Left lung (tissue), 10 donors: ENCODE results near the gene AUTS2. TPM values are rescaled to one million over a fixed set of nuclear protein-coding genes. Genes with fewer than 3 reads are reported as not detected.

Experiments
- ATAC-seq: fragments of 200-7000 bp; cut with Tn5 transposase; one replicate; pipeline ENCODE4 v1.9.1; 2020; ENCODE audit warnings: moderate library complexity
- DNase-seq, 4 donors: peaks; one replicate each; pipeline ENCODE4 v3.0.0-alpha.2; 2013 to 2020
- H3K27ac ChIP-seq, 2 donors: fragments of 200-600 bp; sonication (generic) in 1 of 2; one replicate each; pipeline versions ENCODE4 v1.5.0 to v1.8.0; 2020 to 2021
- H3K27me3 ChIP-seq, 2 donors: fragments of 200-600 bp; sonication (generic) in 1 of 2; one replicate each; pipeline versions ENCODE4 v1.5.0 to v1.8.0; 2020 to 2021
- H3K36me3 ChIP-seq, 2 donors: fragments of 200-600 bp; sonication (generic) in 1 of 2; one replicate each; pipeline versions ENCODE4 v1.5.0 to v1.8.0; 2020 to 2021
- H3K4me1 ChIP-seq, 2 donors: fragments of 200-600 bp; one replicate each; pipeline ENCODE4 v1.8.0; 2021
- H3K4me3 ChIP-seq, 2 donors: fragments of 200-600 bp; sonication (generic) in 1 of 2; one replicate each; pipeline versions ENCODE4 v1.5.0 to v1.8.0; 2020 to 2021; ENCODE audit warnings: mild to moderate bottlenecking in 1 of 2
- H3K9me3 ChIP-seq, 2 donors: fragments of 200-600 bp; sonication (generic) in 1 of 2; one replicate each; pipeline versions ENCODE4 v1.5.0 to v1.8.0; 2020 to 2021
- intact Hi-C, 2 donors: fragments of 100-400 bp; cut with DNase I; formaldehyde crosslinking; loops; one replicate each; pipeline versions ENCODE4 v1.11.2 to v1.14.2; 2022
- polyA plus RNA-seq, 6 donors: library from polyadenylated mRNA; unstranded; fragments of 120-200 nt; gene quantifications; one replicate each; pipeline ENCODE4 v1.2.1, GENCODE V29; 2013; ENCODE audit not compliant: insufficient read length in 6 of 6
- total RNA-seq, 2 donors: library from RNA; stranded (reverse); fragmentation: NEBNext Ultra II Directional; extraction: Animal tissue kit (Norgen Biotek cat#: 25700); gene quantifications; one replicate each; pipeline ENCODE4 v1.2.1, GENCODE V29; 2021
- TF ChIP-seq, protein P1 (sequence below), 2 donors: fragments of 200-600 bp; sonication (generic) in 1 of 2; IDR thresholded peaks; one replicate each; pipeline versions ENCODE4 v1.5.0 to v1.8.0; 2021; ENCODE audit warnings: antibody characterized with exemption in 2 of 2
- donor health status: DM: no; HTN: yes; CAD: no.
- donor health status: DM: no; HTN: no; CAD: no.

AUTS2 gene
- total and polyA plus RNA-seq, 8 donors = 40.4 to 119 (median 103) TPM

DNA sequence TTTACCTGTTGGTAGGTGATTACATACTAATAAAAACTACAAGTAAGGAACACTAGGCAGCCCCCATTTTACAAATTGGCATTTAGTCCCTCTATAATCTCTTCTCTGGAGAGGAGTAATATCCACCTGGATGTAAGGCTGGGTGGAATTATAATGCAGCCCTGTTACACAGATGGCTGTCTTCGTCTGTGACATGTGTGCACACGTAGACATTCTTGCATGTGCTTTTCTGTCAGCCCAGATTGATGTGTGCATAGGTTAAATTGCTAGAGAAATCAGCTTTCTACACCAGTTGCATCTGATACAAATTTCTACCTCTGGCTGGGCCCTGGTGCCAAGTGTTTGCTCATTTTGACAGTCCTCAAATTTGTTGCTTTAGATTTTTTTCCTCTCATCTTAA lies 715.9 kb downstream of the AUTS2 start:
- Histone ChIP-seq H3K27ac (no peak overlapping the region), H3K4me3 (no peak overlapping the region), H3K27me3 (no peaks in the 10 kb centered on the region), H3K9me3 (no peaks in the 10 kb centered on the region), H3K4me1 (no peaks in the 10 kb centered on the region), H3K36me3 (no peaks in the 10 kb centered on the region)
- ATAC-seq = no peak
- DNase-seq = no peak
- intact Hi-C loops = no loop called here
- TF ChIP-seq, protein P1, sequence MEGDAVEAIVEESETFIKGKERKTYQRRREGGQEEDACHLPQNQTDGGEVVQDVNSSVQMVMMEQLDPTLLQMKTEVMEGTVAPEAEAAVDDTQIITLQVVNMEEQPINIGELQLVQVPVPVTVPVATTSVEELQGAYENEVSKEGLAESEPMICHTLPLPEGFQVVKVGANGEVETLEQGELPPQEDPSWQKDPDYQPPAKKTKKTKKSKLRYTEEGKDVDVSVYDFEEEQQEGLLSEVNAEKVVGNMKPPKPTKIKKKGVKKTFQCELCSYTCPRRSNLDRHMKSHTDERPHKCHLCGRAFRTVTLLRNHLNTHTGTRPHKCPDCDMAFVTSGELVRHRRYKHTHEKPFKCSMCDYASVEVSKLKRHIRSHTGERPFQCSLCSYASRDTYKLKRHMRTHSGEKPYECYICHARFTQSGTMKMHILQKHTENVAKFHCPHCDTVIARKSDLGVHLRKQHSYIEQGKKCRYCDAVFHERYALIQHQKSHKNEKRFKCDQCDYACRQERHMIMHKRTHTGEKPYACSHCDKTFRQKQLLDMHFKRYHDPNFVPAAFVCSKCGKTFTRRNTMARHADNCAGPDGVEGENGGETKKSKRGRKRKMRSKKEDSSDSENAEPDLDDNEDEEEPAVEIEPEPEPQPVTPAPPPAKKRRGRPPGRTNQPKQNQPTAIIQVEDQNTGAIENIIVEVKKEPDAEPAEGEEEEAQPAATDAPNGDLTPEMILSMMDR (IDR thresholded peaks at IDR 0.05) = no peak

DNA sequence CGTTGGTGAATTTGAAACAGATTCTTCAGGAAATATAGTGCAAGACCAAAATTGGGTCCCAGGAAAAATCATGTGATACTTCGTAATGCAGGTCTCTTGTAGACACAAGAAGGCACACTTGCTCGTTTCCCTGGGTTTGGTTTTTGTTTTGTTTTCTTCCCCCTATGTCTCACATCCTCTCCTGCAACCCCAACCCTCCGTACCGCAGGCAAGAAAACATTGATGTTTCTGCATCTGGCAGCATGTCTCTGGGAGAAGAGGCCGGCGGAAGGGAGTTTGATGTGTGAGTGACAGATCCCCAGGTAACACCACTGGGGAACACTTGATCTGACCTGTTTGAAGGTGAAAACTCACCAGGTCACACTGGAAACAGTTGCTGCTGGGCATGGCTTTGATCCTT lies 718.5 kb downstream of the AUTS2 start:
- Histone ChIP-seq H3K27me3 (no peaks in the 10 kb centered on the region), H3K27ac (peak overlapping the region; percentile 13 to 50), H3K36me3 (no peaks in the 10 kb centered on the region), H3K4me3 (no peak overlapping the region), H3K9me3 (no peaks in the 10 kb centered on the region), H3K4me1 (no peaks in the 10 kb centered on the region)
- intact Hi-C loops = no loop called here
- ATAC-seq (peak; percentile 59), DNase-seq (no peak)
- TF ChIP-seq, protein P1 (IDR thresholded peaks at IDR 0.05) = no peak

DNA sequence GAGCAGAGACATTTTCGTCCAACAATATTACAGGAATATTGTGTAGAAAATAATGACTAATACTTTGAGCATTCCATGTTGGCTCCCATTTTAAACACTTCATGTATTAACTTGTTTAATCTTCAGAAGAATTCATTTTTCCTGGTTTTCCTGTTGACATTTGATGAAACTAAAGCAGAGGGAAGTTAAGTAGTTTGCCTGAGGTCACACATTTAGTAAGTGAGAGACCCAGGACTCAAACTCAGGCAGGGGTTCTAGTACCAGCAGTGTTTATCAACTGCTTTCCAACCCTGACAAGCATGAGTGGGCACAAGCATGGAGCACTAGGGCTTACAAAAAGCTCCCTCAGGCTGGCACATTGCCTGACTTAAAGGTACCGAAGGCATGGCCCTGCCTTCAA lies 719.1 kb downstream of the AUTS2 start:
- TF ChIP-seq, protein P1 (IDR thresholded peaks at IDR 0.05) = no peak
- peak; percentile 88 for ATAC-seq
- intact Hi-C loops = no loop called here

DNA sequence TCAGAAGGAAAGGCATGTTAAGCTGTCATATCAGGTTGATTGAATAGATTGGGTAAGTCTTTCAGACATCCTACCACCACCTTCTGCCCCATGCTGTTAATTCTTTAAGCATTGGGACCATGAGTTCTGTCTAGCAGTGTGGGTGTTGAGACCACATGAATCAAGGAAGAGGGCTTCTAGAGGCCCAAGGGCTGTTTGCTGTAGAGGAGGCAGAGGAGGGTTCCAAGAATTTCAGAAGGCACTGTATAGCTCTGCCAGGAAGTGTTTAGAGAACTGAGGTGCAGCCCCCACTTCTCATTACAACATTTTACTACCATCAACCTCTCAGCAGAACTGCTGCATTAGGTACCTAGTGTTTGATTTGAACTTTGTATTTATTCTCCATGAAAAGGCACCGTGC lies 720.2 kb downstream of the AUTS2 start:
- no peak overlapping the region for H3K27ac ChIP-seq
- DNase-seq (no peak), ATAC-seq (no peak)
- H3K27me3 ChIP-seq = no peaks in the 10 kb centered on the region
- TF ChIP-seq, protein P1 (IDR thresholded peaks at IDR 0.05) = no peak
- H3K4me3 ChIP-seq = no peak overlapping the region
- H3K36me3 ChIP-seq = no peaks in the 10 kb centered on the region
- H3K4me1 ChIP-seq = no peaks in the 10 kb centered on the region
- intact Hi-C loops = no loop called here
- H3K9me3 ChIP-seq = no peaks in the 10 kb centered on the region

More for the DNA sequence above, 719.1 kb downstream of the AUTS2 start:
- H3K4me3 ChIP-seq = no peak overlapping the region
- H3K4me1 ChIP-seq = no peaks in the 10 kb centered on the region
- no peaks in the 10 kb centered on the region for H3K9me3 ChIP-seq
- H3K27ac ChIP-seq = peak overlapping the region; percentile 13 to 50
- no peaks in the 10 kb centered on the region for H3K27me3 ChIP-seq
- H3K36me3 ChIP-seq = no peaks in the 10 kb centered on the region
- peak in 2 of 4 donors; percentile 5 to 50 for DNase-seq

DNA sequence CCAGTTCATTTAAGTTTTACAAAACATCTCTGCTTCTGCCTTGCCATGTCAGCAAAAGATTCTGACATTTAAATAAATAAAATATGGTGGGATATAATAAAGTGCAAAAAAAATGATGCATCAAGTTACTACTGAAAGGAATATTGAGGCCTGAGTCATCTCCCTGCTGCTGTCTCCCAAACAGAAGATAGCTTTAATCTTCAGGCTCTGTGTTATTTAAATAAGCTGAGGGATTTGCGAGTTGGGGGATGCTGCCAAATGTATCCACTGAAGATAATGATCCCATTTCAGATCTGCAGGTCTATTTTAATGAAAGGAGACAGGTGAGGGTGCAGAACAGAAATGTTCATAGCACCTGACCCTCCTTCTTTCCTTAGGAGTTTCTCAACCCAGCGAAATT lies 720.8 kb downstream of the AUTS2 start:
- Histone ChIP-seq H3K36me3 (no peaks in the 10 kb centered on the region), H3K27ac (no peak overlapping the region), H3K9me3 (no peaks in the 10 kb centered on the region), H3K4me1 (no peaks in the 10 kb centered on the region), H3K27me3 (no peaks in the 10 kb centered on the region), H3K4me3 (no peak overlapping the region)
- TF ChIP-seq, protein P1 (IDR thresholded peaks at IDR 0.05) = no peak
- intact Hi-C loops = no loop called here
- DNase-seq = no peak
- no peak for ATAC-seq
